PC-3 (cell line): ENCODE results near the gene FLT3.

Experiments used
- EZH2 ChIP-seq: fragments of 300-600 bp; sonication (generic); IDR thresholded peaks from one replicate; pipeline ENCODE4 v1.6.1; 2017; ENCODE audit warnings: antibody characterized with exemption, mild to moderate bottlenecking, low read length; ENCODE audit not compliant: unreplicated experiment
- TF ChIP-seq, protein P1 (sequence below): fragments of 300-600 bp; sonication (generic); conservative IDR thresholded peaks from 2 replicates; pipeline ENCODE4 v1.5.1; 2017; ENCODE audit warnings: antibody characterized with exemption, low read depth, mild to moderate bottlenecking, low read length

DNA sequence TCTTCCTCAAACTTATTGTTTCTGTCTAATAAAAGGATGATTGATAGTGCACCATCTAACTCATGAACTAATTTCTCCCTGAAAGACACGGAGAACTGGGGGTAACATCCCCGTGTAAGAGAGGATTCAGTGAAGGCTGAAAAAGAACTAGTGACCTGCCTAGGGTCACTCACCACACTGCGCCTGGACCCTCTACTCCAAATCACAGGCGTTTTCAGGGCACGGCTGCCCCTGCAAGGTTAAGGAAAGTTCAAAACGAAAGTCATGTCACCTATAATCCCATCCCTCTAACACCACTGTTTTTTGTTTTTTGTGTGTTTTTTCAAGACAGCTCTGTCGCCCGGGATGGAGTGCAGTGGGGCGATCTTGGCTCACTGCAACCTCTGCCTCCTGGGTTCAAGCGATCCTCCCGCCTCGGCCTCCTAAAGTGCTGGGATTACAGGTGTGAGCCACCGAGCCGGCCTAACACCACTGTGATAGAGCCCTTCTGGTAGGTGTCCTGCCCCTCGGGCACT lies 120.6 kb downstream of the FLT3 start:
- TF ChIP-seq, protein P1, sequence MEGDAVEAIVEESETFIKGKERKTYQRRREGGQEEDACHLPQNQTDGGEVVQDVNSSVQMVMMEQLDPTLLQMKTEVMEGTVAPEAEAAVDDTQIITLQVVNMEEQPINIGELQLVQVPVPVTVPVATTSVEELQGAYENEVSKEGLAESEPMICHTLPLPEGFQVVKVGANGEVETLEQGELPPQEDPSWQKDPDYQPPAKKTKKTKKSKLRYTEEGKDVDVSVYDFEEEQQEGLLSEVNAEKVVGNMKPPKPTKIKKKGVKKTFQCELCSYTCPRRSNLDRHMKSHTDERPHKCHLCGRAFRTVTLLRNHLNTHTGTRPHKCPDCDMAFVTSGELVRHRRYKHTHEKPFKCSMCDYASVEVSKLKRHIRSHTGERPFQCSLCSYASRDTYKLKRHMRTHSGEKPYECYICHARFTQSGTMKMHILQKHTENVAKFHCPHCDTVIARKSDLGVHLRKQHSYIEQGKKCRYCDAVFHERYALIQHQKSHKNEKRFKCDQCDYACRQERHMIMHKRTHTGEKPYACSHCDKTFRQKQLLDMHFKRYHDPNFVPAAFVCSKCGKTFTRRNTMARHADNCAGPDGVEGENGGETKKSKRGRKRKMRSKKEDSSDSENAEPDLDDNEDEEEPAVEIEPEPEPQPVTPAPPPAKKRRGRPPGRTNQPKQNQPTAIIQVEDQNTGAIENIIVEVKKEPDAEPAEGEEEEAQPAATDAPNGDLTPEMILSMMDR, result no peak
- TF ChIP-seq EZH2, result no peak
